GM12891 (cell line): ENCODE results near the gene ICE2.

Source experiments
- POLR2A ChIP-seq: IDR thresholded peaks from 2 replicates; pipeline ENCODE4 v1.6.1; 2011; ENCODE audit warnings: low read depth, low read length, control low read depth
- SPI1 ChIP-seq: IDR thresholded peaks from 2 replicates; pipeline ENCODE4 v1.6.1; 2011; ENCODE audit warnings: low read depth, low read length, control low read depth
- TAF1 ChIP-seq: IDR thresholded peaks from 2 replicates; pipeline ENCODE4 v1.6.1; 2011; ENCODE audit warnings: low read depth, low read length, control low read depth

GRCh38 chr15:60382773-60383674 is 95.9 kb downstream of the ICE2 start:
- TF ChIP-seq TAF1, result no peak
- no peak for TF ChIP-seq SPI1
- no peak for TF ChIP-seq POLR2A
